ENCODE results near the gene PYM1.
"Not testable (repeated sequence)": the region's sequence is repeated elsewhere in the genome, so short reads cannot be mapped to it uniquely, and the experiment has no call there.

The PYM1 gene

DNA sequence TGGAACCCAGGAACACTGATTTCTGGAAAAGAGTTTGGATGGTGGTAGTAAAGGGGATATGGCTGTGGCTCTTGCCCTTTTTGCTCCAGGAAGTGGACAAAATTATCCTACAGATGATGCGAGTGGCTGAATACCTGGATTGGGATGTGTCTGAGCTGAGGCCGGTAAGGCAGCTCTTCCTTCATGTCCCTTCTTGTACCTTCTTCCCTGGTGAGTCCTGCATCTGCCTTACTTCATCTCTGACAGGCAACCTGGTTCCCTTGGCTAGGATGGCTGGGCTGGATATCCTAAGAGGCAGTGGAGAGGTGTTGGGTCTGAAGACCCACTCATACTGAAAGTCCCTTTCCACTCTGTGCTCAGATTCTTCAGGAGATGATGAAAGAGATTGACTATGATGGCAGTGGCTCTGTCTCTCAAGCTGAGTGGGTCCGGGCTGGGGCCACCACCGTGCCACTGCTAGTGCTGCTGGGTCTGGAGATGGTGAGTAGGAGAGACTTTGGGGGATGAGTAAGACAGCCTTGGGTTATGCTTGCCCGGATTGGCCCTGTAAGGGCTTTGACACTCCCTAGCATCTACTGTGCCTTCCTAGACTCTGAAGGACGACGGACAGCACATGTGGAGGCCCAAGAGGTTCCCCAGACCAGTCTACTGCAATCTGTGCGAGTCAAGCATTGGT, 11.3 kb upstream of the PYM1 start:
- DNase-seq: no peak

DNA sequence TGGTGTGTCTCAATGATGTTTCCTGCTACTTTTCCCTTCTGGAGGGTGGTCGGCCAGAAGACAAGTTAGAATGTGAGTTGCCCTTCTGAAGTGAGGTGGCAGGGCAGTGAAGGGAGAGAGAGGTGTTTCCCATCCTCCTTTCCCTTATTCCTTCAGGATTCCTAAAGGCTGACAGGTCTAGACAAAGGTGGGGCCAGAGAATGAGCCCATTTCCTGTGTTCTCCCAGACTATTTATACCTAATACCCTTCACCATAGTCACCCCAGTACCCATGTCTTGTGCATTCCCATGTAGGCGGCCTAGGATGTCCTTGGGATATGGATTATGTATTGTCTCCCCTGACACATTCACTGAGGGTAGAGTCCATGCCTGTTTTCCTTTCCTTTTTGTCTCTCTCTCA, 10.3 kb upstream of the PYM1 start:
- no peak for DNase-seq

DNA sequence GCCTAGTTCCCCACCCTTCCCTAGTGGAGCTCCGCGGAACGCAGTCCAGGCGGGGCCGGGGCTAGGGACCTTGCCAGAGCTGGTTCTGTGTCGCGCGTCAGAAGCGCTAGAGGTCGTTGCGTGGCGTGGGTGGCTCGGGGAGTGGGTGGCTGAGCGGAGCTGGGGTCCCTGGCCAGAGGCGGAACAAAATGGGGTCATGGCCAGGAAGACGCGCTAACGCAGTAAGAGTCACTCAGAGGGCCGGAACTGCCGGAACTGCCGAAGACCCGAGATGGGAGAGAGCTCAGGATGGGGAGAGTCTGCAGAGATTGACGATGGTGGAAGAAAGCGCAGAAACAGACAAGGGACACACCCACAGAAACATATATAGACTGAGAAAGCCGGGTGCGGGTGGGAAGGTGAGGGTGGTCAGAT, 8.1 kb upstream of the PYM1 start:
- peak in 4 of 6 experiments; percentile 12 to 36 (median 26) for DNase-seq

DNA sequence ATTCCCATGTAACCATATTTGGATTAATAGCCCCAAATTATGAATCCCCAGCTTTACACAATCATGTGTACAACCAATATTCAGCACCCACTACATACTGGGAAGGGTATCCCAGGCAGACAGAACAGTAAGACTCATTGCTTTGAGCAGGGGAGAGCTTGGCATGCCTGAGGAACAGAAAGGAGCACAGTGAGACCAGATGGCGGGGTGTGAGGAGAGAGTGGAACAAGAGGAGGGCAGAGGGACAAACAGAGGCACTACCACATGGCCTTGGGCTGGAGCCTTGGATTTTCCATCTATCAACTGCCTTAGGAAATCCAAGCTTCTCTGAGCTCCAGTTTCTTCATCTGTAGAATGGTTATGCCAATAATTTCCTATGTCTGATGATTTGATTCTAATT, 7.1 kb upstream of the PYM1 start:
- no peak for DNase-seq

DNA sequence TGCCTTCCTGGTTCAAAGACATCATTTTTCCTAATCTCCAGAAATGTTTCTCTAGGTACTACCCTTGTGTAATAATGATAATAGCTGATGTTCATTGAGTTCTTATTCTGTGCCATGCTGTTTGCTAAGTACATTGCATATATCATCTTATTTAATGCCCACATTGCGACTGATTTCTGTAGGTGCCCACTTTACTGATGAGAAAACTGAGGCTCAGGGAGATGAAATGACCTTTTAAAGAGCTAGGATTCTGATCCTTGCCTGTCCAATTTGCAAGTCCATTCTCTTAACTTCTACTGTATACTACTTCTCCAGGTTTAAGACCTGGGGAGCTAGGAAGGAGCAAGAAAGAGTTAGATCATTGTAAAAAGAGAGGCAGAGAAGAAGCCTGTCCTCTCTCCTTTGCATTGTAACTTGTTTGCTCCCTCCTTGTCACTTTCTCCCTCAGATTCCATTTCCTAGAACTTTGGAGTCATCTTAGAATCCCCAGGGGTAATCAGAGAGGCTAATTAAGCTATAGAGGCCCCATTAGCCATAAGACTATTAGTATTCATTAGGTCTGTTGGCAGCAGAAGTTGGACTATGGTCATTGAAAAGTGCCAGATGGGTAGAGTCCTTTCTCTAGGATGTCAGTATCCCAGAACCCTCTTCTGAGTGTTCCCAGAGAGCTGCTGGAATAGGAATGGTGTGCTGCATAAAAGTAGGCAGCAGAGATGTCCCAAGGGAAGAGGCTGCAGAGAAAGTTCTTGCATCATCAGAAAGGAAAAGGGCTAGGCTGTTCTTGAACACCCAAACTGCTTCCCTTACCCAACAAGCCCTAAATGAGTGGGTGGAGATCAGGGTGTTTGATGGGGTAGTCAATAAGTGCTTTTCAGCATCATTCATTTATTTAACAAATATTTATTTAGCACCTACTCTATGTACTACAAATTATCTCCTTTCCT, 6.4 kb upstream of the PYM1 start:
- DNase-seq: no peak

DNA sequence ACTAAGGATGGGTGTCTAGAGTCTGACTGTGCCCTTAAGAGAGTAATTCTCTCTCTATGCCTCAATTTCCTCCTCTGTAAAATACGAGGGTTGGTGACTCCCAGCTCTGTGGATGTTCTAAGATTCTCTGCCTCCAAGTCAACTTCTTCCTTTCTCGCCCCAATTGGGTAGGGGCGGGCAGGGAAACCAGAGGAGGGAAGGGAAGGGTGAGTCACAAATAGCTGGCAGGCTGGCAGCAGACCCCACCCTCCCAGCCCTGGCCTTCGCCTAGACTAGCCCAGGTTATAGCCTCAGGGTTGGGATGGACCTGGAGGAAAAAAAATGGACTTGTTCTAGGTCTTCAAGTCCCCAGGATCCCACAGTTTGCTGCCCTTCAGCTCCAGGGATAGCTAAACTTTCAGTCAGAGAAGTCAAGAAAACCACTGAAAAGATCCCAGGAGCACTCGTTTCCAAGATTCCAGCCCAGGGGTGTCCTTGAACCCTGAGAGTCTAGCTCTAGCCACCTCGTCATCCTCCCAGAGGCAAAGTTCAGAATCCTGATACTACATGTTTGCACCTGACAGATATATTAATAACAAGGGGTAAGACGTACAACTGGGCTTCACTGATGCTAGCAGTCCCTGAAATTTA, 5.6 kb upstream of the PYM1 start:
- DNase-seq: no peak

DNA sequence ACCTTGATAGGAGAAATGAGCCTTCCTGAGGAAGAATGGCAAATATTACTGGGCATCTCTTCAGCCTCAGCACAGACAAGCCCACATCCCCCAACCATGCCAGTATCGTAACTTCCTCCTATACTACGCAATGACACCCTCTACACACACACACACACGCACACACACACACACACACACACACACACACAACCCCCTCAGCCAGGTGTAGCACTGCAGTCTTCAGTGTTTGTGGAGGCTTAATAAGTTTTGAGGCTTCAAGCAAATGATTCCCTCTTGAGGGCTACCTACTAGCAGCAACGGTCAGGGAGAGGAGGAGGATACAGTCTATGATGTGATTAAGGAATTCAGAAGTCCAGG, 4.8 kb upstream of the PYM1 start:
- peak in 5 of 6 experiments; percentile 23 to 68 (median 49) for DNase-seq

DNA sequence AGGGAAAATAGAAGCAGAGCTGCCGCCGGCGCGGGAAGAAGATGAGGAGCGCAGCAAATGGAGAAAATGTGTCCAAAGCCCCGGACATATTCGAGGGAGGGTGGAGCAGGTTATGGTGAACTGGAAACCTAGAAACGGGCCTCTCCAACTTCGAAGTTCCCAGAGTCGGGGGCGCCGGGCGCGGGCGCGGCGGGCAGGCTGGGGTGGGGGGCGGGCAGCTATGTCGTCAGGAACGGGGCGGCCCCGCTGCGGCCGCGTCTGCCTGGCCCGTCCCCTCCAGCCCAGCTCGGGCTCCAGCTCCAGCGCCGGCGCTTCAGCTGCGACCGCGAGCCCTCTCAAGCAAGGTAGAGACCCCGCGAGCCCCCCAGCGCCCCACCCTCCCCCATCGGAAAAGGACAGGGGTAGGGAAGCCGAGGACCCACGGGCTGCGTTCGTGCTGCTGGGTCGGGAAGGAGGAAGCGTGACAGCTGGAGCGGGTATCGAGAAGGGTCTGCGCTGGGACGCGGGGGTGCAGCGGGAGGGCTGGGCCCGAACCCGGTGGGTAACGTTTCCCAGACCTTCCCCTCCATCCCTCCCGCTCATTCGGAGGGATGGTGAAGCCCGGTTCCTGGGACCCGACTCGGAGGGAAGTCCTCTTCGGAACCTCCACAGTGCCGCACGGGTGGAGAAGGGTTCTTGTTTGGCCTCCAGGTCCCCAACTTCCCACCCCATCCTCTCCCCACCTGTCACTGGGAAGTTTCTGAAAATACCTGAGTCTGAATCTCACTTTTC, 4.3 kb upstream of the PYM1 start:
- peak in 2 of 6 experiments; percentile 20 to 45 for DNase-seq

DNA sequence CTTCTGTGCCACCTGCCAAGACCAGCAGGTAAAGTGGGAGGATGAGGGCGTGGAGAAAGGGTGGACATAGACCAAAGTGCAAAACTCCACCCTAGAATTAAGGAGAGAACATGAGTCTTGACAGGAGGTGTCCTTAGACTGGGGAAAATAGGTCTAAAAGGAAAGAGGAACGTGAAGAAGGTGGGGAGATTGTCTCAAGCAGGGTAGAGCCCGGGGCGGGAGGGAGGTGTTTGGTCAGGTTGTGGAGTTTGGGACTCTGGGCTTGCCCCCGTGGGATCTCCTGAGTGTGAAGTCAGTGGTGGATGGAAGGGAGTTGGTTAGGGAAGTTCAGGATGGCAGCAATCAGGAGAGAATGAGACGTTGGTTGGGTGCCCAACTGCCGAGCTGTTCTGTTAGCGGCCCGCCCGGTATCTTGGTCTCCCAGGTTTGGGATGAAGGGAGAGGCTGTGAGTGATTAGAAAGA, 3.7 kb upstream of the PYM1 start:
- no peak for DNase-seq

DNA sequence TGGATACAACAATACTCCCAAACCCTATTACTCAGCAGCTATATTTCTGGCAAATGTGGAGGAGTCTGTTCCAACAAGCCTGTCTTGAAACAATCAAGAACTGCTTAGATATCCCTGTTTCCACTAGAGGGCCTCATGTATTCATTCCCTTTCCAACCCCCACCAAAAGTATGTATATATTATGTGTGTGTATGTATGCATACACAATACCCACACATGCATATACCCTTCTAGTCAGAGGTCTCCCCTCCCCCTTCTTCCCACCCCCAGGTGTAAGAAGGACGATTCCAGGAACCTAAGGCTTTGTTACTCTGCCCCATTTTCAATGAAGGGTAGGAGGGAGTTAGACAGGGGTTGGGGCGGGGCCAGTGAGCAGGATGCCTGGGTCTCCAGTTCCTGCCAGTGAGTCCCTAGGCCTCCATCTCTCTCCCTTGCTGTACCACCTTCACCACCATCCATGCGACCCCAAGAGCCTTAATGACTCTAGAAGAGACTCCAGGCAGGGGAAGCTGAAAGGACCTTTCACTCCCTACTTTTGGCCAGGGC, 3.1 kb upstream of the PYM1 start, which contains the start of gene DGKA:
Gene DGKA (plus strand): TSS at position 392 of the 546 bp plus-strand sequence. CDS start 5,342 bp downstream, outside the sequence.
- DNase-seq: peak; percentile 40 to 82 (median 72)

DNA sequence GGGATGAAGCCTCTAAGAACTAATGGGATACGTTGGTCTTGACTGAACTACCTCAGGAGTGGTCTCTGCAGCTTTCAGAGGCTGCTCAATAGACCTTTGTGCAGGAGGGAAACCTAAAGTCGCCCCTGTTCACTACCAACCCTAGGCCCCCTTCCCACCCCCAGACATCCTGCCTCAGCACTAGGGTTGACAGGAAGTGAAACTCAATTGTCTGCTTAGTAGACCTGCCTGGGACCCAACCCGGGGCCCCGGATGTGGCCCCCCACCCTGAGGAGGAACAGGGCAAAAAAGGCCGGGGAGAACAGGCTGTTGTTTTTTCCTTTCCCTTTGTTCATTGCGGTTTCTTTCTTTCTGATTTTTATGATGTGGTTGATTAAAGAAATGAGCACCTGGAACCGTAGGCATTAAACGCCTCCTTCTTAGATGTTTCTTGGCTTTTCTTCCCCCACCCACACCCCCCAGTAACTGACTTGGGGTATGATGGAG, 1.7 kb upstream of the PYM1 start:
- peak; percentile 83 to 99 (median 90) for DNase-seq

DNA sequence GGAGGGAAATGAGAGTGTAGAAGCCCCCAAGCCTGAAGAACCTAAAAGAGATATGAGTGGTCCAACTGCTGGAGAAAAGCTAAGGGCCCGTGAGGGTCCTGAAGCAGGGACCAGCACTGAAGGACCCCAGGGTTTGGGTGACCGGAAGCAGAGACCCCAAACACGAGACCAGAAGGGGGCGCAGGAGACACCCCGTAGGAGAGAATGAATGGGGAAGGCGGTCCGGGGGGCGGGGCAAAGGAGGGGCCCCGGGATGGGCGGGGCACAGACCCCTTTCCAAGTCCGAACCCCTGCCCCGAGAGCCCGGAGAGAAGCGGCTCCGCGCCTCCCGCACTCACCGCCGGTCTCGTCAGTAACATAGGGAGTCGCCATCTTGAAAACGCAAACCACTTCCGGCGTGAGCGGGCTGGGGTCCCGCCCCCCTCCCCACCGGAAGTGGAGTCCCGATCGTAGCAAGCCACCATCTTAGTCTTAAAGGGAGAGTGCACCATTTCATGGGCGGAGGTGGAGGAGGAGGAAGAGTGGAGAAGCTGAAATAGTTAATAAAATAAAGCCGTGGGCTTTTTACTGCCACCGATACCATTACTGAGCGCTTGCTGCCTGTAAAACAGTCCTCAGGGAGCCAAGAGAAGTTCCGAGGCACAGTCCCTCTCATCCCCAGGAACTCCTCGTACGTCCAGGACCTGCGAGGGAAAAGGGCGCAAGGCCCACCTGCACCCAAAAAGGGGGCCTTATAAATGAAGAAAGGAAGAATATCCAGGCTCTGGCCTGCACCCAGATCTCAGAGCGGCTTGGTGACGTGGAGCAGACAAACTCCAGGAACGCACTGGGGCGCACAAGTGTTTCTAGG, 731 bp downstream of the PYM1 start:
- DNase-seq: peak; percentile 87 to 93 (median 90)

DNA sequence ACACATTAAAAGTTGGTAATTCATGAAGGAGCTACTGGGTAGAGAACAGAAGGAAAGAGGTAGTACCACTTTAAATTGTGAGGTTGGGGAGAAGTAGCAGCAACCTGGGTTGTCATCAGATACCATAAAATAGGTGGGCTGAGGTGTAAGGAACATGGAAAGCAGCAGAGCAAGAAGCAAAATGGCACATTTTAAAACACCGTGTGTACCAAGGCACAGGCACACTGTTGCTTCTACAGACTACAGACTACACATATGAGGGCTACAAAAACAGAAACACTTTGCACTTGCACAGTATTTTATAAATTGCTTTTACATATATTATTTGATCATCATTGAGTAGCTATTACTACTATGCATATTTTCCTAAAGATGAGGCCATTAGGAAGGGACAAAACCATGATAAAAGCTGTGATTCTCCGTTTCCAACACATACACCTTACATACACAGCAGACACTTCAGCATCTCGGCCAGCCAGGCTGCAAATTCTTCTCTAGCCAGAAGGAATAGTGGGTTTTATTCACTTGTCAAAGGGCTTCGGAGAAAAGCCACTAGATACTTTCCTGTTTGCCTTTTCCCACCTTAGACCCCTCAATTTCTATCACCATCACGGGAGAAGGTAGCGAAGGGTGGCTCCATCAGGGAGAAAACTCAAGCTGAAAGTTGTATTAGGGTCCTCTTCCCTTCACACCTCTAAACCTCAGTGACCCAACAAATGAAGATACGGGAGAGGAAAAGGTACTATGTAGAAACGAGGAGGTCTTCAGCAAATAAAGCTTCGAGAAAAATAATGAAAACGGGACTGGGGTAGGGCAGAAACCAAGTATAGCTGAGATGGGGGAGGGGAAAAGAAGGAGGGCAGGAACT, 1.6 kb downstream of the PYM1 start:
- peak in 1 of 6 experiments; percentile 57 for DNase-seq

DNA sequence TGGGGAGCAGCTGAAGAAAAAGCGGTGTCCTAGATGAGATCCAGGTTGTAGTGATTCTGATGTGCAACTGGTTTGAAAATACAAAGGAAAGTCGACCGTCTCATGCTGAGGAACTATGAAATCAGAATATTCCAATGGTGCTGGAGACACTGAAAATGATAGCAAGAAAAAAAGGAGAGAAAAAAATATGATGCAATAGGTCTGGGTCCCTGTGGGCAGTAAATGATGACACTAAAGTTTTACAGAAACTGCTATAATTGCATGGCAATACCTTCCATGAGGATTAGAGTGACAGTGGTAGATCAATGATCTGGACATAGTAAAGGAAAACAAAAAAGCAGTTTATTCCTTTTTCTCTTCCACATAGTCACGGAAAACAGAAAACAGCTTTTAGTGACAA, 2.3 kb downstream of the PYM1 start:
- DNase-seq: no peak

DNA sequence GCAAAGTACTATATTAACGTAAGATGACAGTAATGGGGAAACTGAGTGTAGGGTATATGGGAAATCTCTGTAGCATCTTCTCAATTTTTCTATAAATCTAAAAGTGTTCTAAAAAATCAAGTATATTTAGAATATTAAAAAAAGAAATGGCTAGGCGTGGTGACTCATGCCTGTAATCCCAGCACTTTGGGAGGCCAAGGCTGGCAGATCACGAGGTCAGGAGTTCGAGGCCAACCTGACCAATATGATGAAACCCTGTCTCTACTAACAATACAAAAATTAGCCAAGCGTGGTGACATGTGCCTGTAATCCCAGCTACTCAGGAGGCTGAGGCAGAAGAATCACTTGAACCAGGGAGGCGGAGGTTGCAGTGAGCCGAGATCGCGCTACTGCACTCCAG, 4.0 kb downstream of the PYM1 start:
- not testable (repeated sequence) for DNase-seq

DNA sequence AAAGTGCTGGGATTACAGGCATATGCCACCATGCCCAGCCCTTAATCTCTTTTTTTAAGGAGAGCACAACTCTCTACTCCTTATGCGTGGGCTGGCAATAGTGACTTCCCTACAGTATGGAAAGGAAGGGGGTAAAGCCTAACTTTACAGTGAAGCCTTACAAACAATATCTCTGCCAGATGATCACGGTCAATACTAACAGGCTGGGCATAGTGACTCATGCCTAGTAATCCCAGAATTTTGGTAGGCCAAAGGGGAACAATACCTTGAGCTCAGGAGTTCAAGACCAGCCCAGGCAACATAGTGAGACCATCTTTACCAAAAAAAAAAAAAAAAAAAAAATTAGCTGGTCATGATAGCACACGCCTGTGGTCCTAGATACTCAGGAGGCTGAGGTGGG, 5.6 kb downstream of the PYM1 start:
- DNase-seq: no peak

DNA sequence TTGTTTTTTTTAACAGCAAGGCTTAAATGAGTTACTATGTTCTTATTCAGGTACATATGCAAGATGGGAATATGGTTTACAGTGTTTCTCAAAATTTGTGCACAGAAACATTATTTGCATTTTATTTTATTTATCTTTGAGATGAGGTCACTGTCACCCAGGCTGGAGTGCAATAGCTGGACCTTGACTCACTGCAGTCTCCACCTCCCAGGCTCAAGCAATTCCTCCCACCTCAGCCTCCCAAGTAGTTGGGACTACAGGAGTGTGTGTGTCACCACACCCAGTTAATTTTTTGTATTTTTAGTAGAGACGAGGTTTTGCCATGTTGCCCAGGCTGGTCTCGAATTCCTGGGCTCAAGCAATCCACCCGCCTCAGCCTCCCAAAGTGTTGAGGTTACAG, 8.7 kb downstream of the PYM1 start:
- DNase-seq: not testable (repeated sequence)

DNA sequence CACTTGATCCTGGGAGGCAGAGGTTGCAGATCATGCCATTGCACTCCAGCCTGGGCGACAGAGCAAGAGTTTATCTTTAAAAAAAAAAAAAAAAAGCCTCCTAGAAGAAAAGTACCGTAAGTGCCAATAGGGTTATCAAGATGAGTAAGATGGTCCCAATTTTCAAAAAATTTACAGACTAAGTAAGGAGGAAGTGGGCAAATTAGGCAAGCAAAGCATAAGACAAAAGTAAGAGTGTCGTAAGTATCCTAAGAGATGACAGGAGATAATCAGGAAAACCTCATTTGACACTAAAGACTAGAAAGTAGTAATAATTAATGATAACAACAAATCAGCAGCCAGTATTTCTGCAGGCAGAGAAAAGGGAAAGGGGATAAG, 12.2 kb downstream of the PYM1 start:
- no peak for DNase-seq

DNA sequence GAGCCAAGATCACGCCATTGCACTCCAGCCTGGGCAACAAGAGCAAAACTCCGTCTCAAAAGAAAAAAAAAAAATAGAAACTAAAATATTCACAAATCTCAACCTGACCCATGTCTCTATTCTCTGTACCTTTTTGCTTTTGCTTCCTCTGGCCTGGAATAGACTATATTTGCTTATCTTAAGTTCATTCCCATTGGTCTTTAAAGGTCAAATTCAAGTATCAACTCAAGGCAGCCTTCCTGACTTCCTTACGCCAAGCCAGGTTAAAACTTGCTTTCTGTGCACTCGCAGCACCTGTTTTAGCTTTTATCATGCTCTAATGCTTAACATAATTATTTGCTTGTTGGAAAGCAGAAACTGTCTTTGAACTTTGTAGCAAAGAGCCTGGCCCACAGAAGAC, 14.8 kb downstream of the PYM1 start:
- DNase-seq: no peak

DNA sequence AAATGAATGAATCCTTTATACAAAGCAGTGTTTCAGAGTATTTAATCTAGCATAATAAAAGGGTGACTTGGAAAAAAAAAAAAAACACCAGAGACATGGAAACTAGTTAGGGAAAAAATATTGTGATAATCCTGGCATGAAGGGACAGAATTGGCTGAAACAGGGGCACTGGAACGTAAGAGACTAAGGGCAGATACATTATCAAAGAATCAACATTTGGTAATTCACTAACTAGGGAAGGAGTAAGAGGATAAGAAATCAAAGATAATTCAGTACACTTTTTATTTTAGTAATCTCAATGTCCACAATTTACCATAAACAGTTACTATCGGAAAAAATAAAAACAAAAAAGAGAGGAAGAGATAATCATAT, 18.2 kb downstream of the PYM1 start:
- DNase-seq: no peak
